Activated CD4-positive, alpha-beta T cell treated with anti-CD3 and anti-CD28 coated beads for 24 hours (primary cell): Measurements from ENCODE around the gene BTBD7.

Source experiments
- DNase-seq, 2 donors: peaks; one replicate each; pipeline ENCODE4 v3.0.0-alpha.2; 2020; ENCODE audit warnings: low read depth in 2 of 2

Gene BTBD7

DNA sequence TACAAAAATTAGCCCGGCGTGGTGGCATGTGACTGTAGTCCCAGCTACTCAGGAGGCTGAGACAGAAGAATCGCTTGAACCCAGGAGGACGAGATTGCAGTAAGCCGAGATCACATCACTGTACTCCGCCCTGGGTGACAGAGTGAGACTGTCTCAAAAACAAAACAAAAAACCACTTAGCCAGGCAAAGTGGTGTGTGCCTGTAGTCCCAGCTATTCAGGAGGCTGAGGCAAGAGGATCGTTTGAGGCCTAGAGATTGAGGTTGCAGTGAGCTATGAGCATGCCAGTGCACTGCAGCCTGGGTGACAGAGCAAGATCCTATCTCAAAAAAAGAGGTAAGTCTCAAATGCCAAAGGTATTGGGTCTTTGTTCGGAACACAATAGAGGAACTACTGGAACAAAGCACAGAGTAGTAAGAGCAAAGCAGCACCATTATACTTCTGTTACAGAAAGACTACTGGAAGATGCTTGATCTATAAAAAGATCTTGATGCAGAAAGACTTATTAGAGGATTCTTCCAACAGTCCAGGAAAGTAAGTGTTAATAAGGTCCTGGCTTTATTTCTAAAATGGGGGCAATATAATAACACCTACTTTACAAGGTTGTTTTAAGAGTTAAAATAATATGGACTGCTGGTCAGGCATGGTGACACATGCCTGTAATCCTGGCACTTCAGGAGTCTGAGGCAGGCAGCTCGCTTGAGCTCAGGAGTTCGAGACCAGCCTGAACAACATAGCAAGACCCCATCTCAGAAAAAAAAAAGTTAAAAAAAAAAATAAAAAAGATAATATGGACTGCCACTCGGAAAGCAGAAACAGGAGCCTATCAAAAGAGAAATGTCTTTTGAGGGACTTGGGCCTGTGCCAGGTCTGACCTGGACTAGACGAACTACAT lies 29.9 kb downstream of the BTBD7 start:
- DNase-seq, result no peak

DNA sequence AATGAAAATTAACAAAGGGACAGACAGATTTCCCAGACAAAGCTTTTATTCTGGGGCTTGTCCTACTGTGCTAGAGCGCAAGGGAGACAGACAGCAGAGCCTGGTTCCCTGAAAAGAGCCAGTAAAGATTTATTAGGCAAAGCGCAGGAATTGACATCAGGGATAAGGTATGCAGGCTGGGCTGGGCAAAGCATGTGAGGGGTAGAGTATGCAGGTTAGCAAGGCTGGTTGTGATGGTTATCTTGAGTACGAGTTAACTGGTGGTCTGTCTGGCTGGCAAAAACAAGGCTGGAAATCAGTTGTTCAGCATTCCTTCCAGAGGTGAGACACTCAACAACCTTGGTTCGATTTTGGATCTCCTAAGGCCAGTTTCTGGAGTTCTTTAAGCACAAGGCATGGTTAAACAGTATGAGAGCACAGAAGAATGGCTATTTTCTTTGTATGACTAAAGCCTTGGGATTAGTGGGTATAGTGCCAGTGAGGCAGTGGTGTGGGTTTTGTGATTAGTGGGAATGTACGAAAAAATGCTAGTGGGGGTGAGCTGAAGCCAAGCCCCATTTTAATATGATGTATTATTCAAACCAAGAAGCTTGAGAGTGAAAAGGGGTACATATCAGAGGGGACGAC lies 30.9 kb downstream of the BTBD7 start:
- DNase-seq, result no peak

DNA sequence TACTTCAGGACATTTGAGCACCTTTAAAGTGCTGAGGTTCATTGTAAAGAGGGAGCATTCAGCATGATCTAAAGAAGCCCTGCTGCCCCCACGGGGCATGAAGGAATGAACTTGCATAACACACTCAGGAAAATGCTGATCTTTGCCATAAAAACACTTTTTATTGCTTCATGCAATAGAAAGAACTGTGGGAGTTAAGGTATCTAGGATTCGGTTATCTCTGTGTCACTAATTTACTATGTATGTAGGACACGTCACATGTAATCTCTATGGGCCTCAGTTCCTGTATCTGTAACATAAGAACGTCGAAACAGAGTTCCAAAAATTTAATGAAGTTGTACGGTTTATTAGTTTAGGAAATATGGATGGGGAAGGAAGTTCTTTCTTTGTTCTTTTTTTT lies 33.0 kb downstream of the BTBD7 start:
- no peak for DNase-seq

DNA sequence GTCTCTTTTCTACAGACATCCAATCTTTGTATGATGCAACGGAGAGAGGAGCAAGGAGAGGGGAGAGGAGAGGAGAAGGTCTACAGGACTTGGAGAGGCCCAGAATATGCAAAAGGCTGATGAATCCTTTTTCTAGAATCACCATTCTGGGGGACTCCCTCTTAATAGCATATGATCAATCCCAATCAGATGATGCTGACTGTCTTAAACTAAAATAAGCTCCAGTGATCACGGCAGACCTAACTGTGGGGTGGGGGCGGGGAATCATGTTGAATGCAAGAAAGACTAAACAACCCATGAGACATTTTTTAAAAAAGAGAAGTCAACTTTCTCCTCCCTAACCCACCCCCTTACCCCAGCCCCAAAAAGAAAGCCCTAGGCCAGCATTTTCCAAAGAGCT lies 33.4 kb downstream of the BTBD7 start:
- no peak for DNase-seq

DNA sequence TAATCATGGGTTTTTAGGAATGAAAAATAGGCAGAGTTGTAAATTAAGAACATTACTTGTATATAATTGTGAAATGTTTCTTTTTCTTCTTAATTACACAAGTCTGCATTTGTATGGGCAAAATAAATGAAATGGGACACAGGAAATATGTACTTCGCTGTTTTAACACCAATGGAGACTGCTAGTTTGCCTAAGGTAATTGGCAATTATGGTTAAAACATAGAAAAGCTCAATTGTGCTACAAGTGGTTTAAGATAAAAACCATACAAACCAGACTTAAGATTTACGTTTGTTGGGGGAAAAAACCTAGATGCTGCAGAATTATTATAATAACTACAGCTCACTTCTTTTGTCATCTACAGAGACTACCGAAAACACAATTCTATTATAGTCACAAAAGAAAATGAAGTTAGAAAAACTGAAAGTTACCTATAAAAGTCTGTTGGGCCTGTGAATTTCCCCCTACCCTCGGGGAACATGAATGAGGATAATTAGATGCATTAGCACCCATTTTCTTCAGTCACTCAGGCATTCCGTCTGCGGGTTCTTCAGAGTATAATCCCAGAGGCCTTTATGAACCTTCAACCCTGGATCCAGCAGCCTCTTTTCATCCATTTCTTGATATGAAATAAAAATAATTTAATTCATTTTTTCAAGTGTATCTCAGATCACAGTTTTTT lies 37.2 kb downstream of the BTBD7 start:
- DNase-seq, result no peak

DNA sequence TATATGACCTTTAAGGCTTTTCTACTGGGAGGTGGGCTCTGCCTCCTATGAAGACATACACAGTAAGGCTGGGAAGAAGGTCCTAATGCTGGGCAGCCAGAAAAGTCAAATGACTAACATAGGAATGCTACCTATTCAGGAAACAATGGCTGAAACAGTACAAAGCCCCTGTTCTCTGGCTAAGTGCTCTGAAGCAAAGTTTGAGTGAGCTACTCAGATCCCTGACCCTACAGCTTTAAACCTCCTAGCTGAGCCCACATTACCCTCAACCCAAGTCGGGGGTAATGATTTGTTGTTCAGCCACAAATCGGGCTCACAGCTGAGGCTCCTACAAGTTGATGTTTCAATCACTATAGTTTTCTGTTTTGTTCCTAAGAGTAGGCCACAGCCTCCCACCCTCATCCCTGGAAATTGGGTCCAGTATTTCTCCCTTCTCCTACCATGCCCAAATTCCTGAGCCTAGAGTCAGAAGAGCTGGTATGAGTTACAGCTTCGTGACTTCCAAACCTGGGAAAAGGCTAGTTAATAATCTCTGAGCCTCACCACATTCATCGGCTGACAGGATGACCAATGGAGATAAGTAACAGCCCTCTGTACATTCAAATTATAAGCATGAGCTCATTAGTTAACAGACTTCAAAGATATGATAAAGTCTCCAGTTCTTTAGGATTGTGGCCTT lies 46.5 kb downstream of the BTBD7 start:
- no peak for DNase-seq

DNA sequence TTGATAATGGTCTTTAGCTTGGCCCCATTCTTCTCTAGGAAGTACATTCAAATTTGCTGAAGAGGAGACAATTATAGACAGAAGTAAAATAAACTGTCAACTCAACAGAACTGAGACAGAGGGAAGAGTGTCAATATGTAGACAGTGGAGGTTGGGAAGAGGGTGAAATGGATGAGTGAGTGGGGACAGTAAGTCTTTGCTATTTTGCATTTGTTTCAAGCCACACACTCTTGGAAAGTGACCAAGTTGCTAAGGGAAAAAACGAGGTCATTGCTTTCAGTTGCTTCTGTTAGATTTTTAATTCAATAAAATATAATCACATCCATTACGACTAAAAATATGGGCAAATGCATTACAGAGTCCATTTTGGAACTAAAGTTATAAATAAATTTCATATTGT lies 47.8 kb downstream of the BTBD7 start:
- no peak for DNase-seq

DNA sequence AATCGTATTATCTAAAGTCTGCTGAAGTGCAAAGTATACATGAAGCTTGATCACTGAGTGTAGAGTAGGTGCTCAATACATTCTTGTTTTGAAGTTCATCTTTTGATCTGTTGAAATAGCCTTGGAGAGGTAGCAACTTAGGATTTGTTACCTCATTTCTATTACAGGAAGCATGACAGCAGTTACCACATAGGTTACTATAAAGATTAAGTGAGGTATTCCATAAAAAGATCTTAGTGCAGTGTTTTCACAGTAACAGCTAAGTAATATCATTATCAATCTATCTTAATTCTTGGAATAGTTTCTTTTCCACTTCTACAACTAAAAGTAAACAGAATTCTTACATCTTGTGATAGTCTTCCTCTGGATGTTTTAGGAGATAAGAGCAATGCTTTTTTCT lies 50.9 kb downstream of the BTBD7 start:
- DNase-seq, result no peak

DNA sequence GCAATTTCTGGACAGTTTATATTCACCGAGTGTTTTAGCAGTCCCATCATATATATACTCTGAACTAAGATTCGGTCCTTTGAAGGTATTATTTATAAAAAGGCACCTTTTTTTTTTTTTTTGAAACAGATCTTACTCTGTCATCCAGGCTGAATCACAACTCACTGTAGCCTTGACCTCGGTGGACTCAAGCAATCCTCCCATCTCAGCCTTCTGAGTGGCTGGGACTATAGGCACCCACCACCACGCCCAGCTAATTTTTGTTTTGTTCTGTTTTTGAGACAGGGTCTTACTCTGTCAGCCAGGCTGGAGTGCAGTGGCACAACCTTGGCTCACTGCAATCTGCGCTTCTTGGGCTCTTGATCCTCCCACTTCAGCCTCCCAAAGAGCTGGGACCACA lies 52.1 kb downstream of the BTBD7 start:
- no peak for DNase-seq

DNA sequence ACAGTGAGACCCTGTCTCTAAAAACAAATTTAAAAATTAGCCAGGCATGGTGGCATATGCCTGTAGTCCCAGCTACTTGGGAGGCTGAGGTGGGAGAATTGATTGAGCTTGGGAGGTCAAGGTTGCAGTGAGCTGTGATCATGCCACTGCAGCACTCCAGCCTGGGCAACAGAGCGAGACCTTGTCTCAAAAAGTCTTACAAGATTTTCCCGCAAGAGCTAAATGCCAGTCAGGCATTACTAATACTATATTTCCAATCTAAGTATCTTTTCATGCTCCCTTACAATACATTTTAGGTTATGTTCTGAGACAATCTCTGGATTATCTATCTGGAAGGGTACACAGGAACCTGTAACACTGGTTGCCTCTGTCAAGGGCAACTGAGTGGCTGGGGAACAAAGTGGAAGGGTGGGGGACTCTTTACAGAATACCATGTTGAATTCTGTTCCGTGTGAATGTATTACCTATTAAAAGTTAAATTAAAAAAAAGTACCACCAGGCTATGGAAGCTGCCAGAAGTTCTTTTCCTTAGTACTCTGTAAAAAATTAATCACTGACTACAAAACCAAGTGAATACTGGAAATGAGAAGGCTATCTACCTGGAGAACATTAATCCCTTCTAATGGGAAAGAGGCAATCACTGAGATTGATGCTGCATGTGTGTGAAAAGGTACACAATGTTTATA lies 56.7 kb downstream of the BTBD7 start:
- DNase-seq, result no peak

DNA sequence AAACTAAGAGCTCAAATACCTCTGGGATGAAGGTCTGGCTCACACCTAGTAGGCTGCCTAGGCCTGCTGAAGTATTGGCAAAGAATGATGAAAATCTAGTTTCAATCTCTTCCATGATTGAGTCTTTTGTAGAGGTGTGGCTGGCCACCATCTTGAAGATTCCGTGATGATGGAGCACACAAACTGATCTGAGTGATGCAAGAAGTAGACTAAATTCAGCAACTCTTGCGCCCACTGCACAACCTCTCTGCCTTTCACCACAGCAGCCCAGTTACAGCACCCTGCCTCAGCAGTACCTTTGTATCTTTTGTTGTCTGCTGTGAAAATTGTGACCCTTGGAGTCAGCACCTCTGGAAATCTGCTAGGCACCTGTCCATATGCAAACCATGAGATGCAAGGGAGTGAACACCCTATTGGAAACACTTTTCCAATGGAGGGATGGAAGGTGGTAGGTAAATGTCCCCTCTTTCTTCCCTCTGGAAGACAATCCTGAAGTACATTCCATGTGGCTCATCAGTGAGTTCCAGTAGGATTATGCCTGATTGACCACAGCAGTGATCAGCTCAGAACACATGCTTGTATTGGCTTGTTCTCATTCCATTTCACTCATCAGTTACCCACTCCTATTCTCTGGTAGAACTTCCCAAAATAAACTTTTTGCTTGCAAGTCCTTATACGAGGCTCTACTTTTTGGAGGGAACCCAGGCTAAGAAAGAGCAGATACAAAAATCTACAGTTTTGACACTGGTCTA lies 58.6 kb downstream of the BTBD7 start:
- DNase-seq, result no peak

DNA sequence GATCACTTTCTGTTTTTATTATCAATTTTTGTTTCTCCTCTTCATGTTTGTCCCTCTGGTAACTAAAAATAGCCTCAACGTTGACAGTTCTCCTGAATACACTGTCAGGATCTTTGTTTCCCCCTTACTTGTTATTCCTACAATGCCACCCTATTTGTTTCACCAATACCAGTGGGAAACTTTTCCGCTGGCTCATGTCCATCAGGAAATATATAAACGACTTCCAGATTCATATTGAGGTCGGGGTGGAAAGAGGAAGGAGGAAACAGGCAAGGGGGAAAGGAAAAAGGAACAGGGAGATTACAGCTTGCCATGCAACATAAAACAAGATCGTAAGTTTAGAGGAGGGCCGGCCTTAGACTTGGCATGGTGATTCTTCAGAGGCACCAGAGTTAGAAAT lies 61.7 kb downstream of the BTBD7 start:
- DNase-seq, result no peak

DNA sequence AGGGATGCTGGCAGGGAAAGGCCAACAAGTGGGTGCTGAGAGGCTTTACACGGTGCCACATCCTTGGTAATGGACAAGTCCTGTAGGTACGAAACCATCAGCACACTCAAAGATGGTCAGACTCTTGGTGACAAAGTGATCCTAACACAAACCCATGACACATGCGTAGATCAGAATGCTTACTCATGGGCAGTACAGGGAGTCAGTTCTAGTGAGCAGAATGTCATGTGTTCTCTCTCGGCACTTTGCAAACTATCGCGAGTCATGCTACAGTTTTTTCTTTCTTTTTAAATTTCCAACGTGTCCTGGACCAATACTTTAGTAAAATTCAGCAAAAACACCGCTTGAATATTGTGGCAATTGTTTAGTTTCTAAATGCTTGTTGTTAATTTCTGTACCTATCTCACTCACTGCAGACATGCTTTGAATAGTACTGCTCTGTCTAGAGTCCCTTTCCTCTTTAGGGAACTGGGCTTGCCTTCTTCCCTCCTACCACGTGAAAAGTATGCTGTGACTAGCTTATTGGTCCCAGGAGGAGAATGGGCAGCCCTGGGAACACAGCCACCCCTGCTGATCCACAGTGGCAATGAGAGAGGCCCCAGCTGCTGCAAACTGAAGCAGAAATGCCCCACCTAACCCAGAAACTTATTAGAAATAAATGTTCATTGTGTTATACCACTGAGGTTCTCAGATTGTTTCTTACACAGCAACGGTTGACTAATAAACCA lies 63.3 kb downstream of the BTBD7 start:
- DNase-seq, result no peak

DNA sequence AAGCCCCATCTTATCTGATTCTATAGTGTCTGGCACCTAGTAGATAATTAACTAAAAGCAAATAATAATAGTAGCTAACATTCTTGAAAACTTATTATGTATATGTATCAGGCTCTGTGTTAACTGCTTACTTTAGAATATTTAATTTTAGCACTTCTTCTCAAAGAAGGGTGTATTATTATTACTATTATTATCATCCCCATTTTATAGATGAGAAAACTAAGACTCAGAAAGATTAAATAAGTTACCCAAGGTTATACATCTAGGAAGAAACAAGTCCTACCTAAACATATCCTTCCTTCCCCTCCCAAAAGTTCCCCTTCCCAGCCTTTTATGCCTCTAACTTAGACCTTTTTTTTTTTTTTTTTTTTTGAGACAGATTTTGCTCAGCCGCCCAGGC lies 64.4 kb downstream of the BTBD7 start:
- DNase-seq, result no peak

DNA sequence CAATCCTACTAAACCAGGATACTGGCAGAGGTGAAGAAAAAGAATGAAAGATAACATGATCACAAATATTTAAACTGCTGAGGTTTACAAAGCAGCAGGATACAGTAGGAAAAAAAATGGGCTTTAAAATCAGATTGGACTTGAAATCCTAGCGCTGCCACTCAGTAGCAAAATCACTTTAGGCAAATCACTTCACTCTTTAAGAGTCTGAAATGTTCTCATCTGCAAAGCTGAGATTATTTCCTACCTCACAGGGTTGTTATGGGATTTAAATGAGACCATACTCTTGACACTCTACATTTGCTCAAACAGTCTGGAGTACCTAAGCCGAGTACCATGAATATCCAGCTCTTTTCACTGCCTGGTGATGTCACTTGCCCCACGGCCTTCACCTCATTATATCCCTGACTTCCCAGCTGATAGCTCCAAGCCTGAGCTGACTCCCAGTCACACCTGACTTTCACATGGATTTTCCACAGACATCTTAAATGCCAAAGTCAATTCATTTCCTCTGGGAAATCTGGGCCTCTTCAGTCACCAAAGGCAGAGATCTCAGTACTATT lies 65.6 kb downstream of the BTBD7 start:
- no peak for DNase-seq

DNA sequence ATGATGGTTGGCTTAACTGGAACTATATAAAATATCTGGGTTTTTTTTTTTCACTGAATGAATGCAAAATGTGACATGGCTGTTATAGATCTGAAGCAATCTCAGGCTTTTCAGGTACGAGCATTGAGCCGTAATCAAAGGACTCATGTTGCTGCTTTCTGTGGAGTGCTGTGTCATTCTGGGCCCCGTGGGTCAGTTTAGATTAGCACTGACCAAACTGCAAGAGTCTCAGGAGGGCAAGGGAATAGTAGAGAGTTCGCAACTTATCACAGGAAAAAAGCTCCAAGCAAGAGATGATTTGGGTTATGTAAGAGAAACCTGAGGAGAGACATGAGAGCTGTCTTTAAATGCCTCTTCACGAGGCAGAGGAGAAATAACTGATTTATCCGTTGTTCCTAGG lies 66.7 kb downstream of the BTBD7 start:
- no peak for DNase-seq

DNA sequence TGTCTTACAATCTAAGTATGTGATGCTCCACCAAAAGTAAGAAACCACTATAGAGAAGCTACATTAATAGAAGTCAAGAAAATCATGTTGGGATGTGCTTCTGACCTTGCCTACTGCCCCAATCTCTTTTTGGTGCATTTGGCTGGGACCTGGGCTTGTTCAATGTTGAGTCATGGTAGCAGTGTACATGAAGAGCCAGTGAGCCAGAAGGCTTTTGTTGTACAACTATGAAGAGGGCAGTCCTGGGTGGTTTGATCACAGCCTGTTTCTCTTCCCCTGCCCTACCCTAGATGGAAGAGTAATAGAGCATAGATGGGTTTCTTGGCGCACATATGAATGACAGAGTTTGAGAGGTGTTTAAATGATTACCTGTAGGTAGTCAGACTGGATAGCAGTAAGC lies 69.4 kb downstream of the BTBD7 start:
- no peak for DNase-seq

DNA sequence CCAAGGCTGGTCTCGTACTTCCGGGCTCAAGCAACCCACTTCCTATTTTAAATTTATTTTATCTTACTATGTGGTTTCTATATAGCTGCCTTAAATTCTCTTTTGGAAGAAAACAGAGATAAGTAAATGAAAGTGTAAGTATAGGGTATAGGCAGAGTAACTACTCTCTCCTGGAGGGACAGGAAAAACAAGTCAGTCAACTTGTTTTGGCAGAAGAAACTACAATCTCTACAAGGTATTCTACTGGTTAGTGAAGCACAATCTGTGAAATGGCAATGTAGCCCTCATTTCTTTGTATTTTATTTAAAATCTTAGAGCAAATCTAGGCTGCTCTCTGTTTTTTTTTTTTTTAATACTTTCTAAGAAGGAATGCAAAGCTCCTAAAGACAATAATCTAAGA lies 70.4 kb downstream of the BTBD7 start:
- no peak for DNase-seq

DNA sequence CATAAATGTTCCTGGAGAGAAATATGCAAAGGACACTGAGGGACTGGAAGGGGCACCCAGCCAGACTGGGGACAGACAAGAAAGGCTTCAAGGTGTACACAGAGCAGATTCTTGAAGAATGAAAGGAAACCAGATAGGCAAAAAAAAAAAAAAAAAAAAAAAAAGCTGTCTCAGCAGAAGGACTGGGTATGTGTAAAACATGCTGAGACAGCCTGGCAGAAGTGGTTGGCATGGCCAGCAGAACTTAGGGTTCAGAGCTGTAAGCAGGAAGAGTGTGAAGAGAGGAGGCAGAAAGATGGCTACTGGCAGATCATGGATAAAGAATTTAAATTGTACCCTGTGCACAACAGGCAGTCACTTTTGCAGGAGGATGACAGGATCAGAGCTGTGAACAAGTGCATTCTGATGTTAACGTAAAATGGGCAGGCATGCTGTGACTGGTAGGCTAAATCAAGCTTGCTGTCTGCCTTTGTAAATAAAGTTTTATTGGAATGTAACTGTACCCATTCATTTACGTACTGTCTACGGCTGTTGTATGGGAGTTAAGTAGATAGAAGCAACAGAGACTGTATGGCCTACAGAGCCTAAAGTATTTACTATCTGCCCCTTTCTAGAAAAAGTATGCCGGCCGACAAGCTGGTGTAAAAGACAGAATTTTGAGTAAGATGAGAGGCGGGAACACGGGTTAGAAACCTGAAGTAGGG lies 83.6 kb downstream of the BTBD7 start:
- DNase-seq, result no peak
